Mucosa of descending colon (tissue), 3 donors: ENCODE results near the gene APOC4. TPM values are rescaled to one million over a fixed set of nuclear protein-coding genes. Genes with fewer than 3 reads are reported as not detected.

Source experiments
- ATAC-seq: fragments of 200-7000 bp; cut with Tn5 transposase; one replicate; pipeline ENCODE4 v1.9.1; 2020; ENCODE audit warnings: mild to moderate bottlenecking, moderate library complexity
- DNase-seq, 3 donors: peaks; one replicate each; pipeline ENCODE4 v3.0.0-alpha.2; 2020
- H3K36me3 ChIP-seq: fragments of 200-600 bp; one replicate; pipeline ENCODE4 v1.8.0; 2021; ENCODE audit warnings: low read depth, mild to moderate bottlenecking
- H3K4me1 ChIP-seq: fragments of 200-600 bp; one replicate; pipeline ENCODE4 v1.8.0; 2021; ENCODE audit warnings: low read depth, mild to moderate bottlenecking
- H3K4me3 ChIP-seq: fragments of 200-600 bp; one replicate; pipeline ENCODE4 v1.8.0; 2021; ENCODE audit warnings: mild to moderate bottlenecking
- H3K9me3 ChIP-seq: fragments of 200-600 bp; one replicate; pipeline ENCODE4 v1.8.0; 2021; ENCODE audit warnings: mild to moderate bottlenecking
- intact Hi-C, 2 donors: fragments of 100-400 bp; cut with DNase I in 1 of 2; cut with micrococcal nuclease in 1 of 2; formaldehyde crosslinking; loops; one replicate each; pipeline versions ENCODE4 v1.11.0 to v1.11.1; 2022; cut with DNase I, micrococcal nuclease
- total RNA-seq, 3 donors: library from RNA; stranded (reverse); fragmentation: NEBNext Ultra II Directional in 2 of 3; extraction: Animal tissue kit (Norgen Biotek cat#: 25700) in 2 of 3; gene quantifications; one replicate each; pipeline versions ENCODE4 v1.2.1 to v1.2.4, GENCODE V29; 2021 to 2023
- TF ChIP-seq, protein P1 (sequence below): fragments of 200-600 bp; IDR thresholded peaks from one replicate; pipeline ENCODE4 v1.8.0; 2022; ENCODE audit warnings: antibody characterized with exemption, mild to moderate bottlenecking
- donor health status: DM: no; HTN: no; CAD: no; lungs with moderate emphysema.
- donor health status: DM: no; HTN: no; CAD: no.
- donor health status: DM: no; HTN: yes; CAD: no.

The APOC4 gene
- total RNA-seq, 3 donors from 2014 or later = not detected

DNA sequence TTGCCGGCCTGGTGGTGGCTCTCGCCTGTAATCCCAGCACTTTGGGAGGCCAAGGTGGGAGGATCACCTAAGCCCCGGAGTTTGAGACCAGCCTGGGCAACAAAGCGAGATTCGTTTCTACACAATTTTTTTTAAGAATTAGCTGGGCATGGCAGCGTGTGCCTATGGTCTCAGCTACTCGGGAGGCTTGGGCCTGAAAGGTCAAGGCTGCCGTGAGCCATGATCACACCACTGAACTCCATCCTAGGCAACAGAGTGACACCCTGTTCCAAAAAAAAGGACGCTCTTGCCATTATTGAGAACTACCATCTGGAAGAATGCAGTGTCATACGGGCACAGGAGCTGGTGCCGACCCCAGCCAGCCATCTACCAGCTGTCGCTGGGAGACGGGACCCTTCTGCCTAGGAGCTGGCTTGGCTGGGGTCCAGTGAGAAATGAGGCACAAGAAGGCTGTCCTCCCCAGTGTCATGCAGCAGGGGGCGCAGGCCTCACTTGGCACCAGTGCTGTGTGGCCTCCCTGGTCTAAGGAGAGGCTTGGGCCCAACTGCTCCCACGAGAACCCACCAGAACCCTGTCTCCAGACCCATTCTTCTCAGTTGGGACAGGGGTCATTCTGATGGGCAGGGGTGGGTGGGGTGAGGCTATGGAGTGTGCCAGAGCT, 47.0 kb downstream of the APOC4 start:
- TF ChIP-seq, protein P1, sequence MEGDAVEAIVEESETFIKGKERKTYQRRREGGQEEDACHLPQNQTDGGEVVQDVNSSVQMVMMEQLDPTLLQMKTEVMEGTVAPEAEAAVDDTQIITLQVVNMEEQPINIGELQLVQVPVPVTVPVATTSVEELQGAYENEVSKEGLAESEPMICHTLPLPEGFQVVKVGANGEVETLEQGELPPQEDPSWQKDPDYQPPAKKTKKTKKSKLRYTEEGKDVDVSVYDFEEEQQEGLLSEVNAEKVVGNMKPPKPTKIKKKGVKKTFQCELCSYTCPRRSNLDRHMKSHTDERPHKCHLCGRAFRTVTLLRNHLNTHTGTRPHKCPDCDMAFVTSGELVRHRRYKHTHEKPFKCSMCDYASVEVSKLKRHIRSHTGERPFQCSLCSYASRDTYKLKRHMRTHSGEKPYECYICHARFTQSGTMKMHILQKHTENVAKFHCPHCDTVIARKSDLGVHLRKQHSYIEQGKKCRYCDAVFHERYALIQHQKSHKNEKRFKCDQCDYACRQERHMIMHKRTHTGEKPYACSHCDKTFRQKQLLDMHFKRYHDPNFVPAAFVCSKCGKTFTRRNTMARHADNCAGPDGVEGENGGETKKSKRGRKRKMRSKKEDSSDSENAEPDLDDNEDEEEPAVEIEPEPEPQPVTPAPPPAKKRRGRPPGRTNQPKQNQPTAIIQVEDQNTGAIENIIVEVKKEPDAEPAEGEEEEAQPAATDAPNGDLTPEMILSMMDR = peak; percentile 49
- Histone ChIP-seq H3K36me3 (no peaks in the 10 kb centered on the region), H3K9me3 (no peaks in the 10 kb centered on the region), H3K4me1 (no peaks in the 10 kb centered on the region), H3K4me3 (no peak overlapping the region)
- intact Hi-C loops = no loop called here
- ATAC-seq (peak; percentile 80), DNase-seq (peak; percentile 72 to 82 (median 81))

GRCh38 chr19:44990459-44990858, 48.4 kb downstream of the APOC4 start:
- ATAC-seq = no peak
- Histone ChIP-seq H3K9me3 (no peaks in the 10 kb centered on the region), H3K36me3 (no peaks in the 10 kb centered on the region), H3K4me1 (no peaks in the 10 kb centered on the region), H3K4me3 (no peak overlapping the region)
- no peak for DNase-seq
- intact Hi-C loops = no loop called here
- TF ChIP-seq, protein P1 = no peak

DNA sequence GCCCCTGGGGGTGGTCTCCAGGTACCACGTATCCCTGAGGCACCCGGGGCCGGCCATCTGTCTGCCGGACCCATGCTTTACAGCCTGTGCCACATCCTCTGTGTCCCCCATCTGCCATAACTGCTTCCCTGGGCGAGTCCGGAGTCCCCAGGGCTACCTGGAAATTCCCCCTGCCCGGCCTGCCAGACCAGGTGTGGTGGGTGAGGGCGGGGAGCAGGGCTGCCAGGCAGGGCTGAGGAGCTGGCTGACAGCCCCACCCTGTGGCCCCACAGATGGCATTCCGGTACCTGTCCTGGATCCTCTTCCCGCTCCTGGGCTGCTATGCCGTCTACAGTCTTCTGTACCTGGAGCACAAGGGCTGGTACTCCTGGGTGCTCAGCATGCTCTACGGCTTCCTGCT, 48.9 kb downstream of the APOC4 start:
- Histone ChIP-seq H3K9me3 (no peaks in the 10 kb centered on the region), H3K4me1 (no peaks in the 10 kb centered on the region), H3K36me3 (no peaks in the 10 kb centered on the region), H3K4me3 (no peak overlapping the region)
- ATAC-seq (peak; percentile 58), DNase-seq (no peak)
- intact Hi-C loops = no loop called here
- TF ChIP-seq, protein P1 = no peak

DNA sequence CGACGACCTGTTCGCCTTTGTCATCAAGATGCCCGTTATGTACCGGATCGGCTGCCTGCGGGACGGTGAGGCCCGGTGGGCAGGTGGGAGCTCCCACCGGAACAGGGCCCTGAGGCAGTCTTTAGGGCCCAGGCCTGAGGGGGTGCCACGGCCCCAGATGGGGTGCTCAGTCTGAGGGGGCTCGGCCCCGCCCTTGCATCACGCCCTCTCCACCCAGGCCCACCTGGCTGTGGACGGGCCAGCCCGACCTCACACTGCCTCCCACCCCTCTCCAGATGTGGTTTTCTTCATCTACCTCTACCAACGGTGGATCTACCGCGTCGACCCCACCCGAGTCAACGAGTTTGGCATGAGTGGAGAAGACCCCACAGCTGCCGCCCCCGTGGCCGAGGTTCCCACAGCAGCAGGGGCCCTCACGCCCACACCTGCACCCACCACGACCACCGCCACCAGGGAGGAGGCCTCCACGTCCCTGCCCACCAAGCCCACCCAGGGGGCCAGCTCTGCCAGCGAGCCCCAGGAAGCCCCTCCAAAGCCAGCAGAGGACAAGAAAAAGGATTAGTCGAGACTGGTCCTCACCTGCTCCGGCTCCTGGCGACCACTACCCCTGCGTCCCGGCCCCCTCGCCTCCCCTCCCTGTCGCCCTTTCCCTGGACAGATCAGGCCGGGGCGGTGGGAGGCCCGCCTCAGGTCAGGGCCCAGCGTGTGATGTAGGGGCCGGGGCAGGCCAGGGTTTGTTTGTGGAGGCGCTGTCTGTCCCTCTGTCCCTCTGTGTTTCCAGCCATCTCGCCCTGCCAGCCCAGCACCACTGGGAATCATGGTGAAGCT, 50.5 kb downstream of the APOC4 start:
- no peak overlapping the region for H3K4me3 ChIP-seq
- DNase-seq (no peak), ATAC-seq (no peak)
- intact Hi-C loops = no loop called here
- H3K4me1 ChIP-seq = no peaks in the 10 kb centered on the region
- no peaks in the 10 kb centered on the region for H3K9me3 ChIP-seq
- TF ChIP-seq, protein P1 = no peak
- H3K36me3 ChIP-seq = no peaks in the 10 kb centered on the region

GRCh38 chr19:44993526-44993925, 51.5 kb downstream of the APOC4 start:
- intact Hi-C loops = no loop called here
- H3K36me3 ChIP-seq = no peaks in the 10 kb centered on the region
- TF ChIP-seq, protein P1 = no peak

More at GRCh38 chr19:44993526-44993925, 51.5 kb downstream of the APOC4 start:
- H3K4me1 ChIP-seq = no peaks in the 10 kb centered on the region
- ATAC-seq (no peak), DNase-seq (no peak)
- no peaks in the 10 kb centered on the region for H3K9me3 ChIP-seq
- no peak overlapping the region for H3K4me3 ChIP-seq
